B cell (primary cell): ENCODE data around the gene CR2.

Experiments used
- EZH2 ChIP-seq: IDR thresholded peaks from 2 replicates; pipeline ENCODE4 v1.6.1; 2012; ENCODE audit warnings: borderline replicate concordance, low read depth, mild to moderate bottlenecking, moderate library complexity, low read length; ENCODE audit not compliant: insufficient read depth, poor library complexity, severe bottlenecking
- TF ChIP-seq, protein P1 (sequence below): fragments of 200-600 bp; IDR thresholded peaks from one replicate; pipeline ENCODE4 v1.8.0; 2022; ENCODE audit warnings: antibody characterized with exemption, mild to moderate bottlenecking

DNA sequence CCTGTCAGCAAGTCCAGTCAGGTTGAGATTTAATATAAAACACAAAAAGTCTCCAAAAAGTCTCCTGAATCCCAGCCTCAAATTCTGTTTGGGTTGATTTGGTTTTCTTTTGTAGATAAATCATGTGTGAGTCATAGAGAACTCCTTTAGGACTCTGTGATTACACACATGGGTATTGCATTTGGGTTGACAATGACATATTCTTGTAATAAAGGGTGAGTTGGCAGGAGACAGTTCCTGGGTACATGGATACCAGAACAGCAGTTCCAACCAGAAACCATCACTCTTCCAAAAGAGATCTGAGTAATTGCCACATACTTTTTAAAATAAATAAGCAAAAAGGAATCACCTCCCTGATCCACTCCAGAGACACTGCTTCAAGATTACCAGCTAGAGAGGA is 8.9 kb downstream of the CR2 start:
- TF ChIP-seq, protein P1, sequence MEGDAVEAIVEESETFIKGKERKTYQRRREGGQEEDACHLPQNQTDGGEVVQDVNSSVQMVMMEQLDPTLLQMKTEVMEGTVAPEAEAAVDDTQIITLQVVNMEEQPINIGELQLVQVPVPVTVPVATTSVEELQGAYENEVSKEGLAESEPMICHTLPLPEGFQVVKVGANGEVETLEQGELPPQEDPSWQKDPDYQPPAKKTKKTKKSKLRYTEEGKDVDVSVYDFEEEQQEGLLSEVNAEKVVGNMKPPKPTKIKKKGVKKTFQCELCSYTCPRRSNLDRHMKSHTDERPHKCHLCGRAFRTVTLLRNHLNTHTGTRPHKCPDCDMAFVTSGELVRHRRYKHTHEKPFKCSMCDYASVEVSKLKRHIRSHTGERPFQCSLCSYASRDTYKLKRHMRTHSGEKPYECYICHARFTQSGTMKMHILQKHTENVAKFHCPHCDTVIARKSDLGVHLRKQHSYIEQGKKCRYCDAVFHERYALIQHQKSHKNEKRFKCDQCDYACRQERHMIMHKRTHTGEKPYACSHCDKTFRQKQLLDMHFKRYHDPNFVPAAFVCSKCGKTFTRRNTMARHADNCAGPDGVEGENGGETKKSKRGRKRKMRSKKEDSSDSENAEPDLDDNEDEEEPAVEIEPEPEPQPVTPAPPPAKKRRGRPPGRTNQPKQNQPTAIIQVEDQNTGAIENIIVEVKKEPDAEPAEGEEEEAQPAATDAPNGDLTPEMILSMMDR: no peak
- no peak for TF ChIP-seq EZH2
